OCI-LY7 (cell line): ENCODE data around the gene ALG5.

ENCODE experiments used
- CTCF ChIP-seq: fragments of 200-600 bp; sonication (generic); conservative IDR thresholded peaks from 2 replicates; pipeline ENCODE4 v1.5.1; 2014; ENCODE audit warnings: mild to moderate bottlenecking, antibody characterized with exemption, low read length, moderate library complexity, mixed read lengths
- EZH2phosphoT487 ChIP-seq: fragments of 200-600 bp; sonication (generic); IDR thresholded peaks from 2 replicates; pipeline ENCODE4 v1.6.1; 2018; ENCODE audit warnings: low read depth, borderline replicate concordance, mild to moderate bottlenecking, mixed run types, antibody characterized with exemption, low read length, moderate library complexity, mixed read lengths

- no peak for TF ChIP-seq CTCF
- no peak for TF ChIP-seq EZH2phosphoT487
Observed at GRCh38 chr13:36918246-36919131, 80.7 kb downstream of the ALG5 start.
